Vagina (tissue), 2 donors: ENCODE data around the gene ALS2. TPM values are rescaled to one million over a fixed set of nuclear protein-coding genes. Genes with fewer than 3 reads are reported as not detected.
"Not testable (repeated sequence)": the region's sequence is repeated elsewhere in the genome, so short reads cannot be mapped to it uniquely, and the experiment has no call there.

ENCODE experiments used
- DNase-seq, 2 donors: peaks; one replicate each; pipeline ENCODE4 v3.0.0-alpha.2; 2017; ENCODE audit errors: extremely low spot score in 2 of 2
- H3K27ac ChIP-seq: fragments of 200-600 bp; sonication (generic); one replicate; pipeline ENCODE4 v1.5.1; 2019
- H3K27me3 ChIP-seq: fragments of 200-600 bp; sonication (generic); one replicate; pipeline ENCODE4 v1.5.1; 2019
- H3K36me3 ChIP-seq, 2 donors: fragments of 200-600 bp; sonication (generic); one replicate each; pipeline ENCODE4 v1.5.1; 2017 to 2019
- H3K4me1 ChIP-seq: fragments of 200-600 bp; sonication (generic); one replicate; pipeline ENCODE4 v1.5.1; 2019
- H3K4me3 ChIP-seq, 2 donors: fragments of 200-600 bp; sonication (generic); 1 replicate in 1 of 2; 2 replicates in 1 of 2; pipeline ENCODE4 v1.5.1; 2016 to 2019
- H3K9me3 ChIP-seq: fragments of 200-600 bp; sonication (generic); one replicate; pipeline ENCODE4 v1.5.1; 2019
- CTCF ChIP-seq, 3 experiments: fragments of 450-650 bp in 2 of 3; fragments of 200-600 bp in 1 of 3; sonication (generic) in 1 of 3; IDR thresholded peaks; one replicate each; pipeline ENCODE4 v1.5.1; 2017 to 2019; ENCODE audit warnings: antibody characterized with exemption in 3 of 3, mild to moderate bottlenecking in 2 of 3, moderate library complexity in 2 of 3
- POLR2A ChIP-seq, 2 donors: fragments of 450-650 bp; IDR thresholded peaks; one replicate each; pipeline ENCODE4 v1.6.1; 2017; ENCODE audit warnings: antibody characterized with exemption in 2 of 2, mild to moderate bottlenecking in 2 of 2, moderate library complexity in 2 of 2
- POLR2AphosphoS5 ChIP-seq, 2 donors: sonication (generic); formaldehyde crosslinking; IDR thresholded peaks; one replicate each; pipeline ENCODE4 v1.9.0; 2017; ENCODE audit warnings: antibody characterized with exemption in 2 of 2, mild to moderate bottlenecking in 2 of 2, low read depth in 1 of 2; ENCODE audit not compliant: insufficient read depth in 1 of 2
- intact Hi-C: fragments of 100-400 bp; cut with DNase I; formaldehyde crosslinking; loops from one replicate; pipeline ENCODE4 v1.15.1; 2023
- total RNA-seq: library from RNA; depleted of rRNA; stranded (reverse); fragments of >200 nt; gene quantifications from one replicate; pipeline ENCODE4 v1.2.3, GENCODE V29; 2016

ALS2 gene
- total RNA-seq, 1 donor from 2014 or later: 9.3 TPM

GRCh38 chr2:201768918-201769317 lies 11.8 kb downstream of the ALS2 start:
- Histone ChIP-seq H3K9me3 (no peaks in the 10 kb centered on the region), H3K27me3 (no peaks in the 10 kb centered on the region), H3K36me3 (no peaks in the 10 kb centered on the region), H3K4me3 (no peak overlapping the region), H3K27ac (no peak overlapping the region), H3K4me1 (no peaks in the 10 kb centered on the region)
- intact Hi-C loops: no loop called here
- TF ChIP-seq POLR2AphosphoS5 (IDR thresholded peaks at IDR 0.05; ENCODE audit: insufficient read depth in 1 of 2, low read depth in 1 of 2): no peak
- TF ChIP-seq CTCF (IDR thresholded peaks at IDR 0.05): no peak
- no peak for DNase-seq

- H3K9me3 ChIP-seq: no peaks in the 10 kb centered on the region
- no peak overlapping the region for H3K4me3 ChIP-seq
- intact Hi-C loops: no loop called here
- peaks cover 2 to 16% of the 10 kb centered on the region in 2 donors for H3K36me3 ChIP-seq
- no peak overlapping the region for H3K27ac ChIP-seq
- H3K4me1 ChIP-seq: no peaks in the 10 kb centered on the region
- no peak for DNase-seq
- no peaks in the 10 kb centered on the region for H3K27me3 ChIP-seq
- no peak for TF ChIP-seq POLR2AphosphoS5 (IDR thresholded peaks at IDR 0.05; ENCODE audit: insufficient read depth in 1 of 2, low read depth in 1 of 2)
- TF ChIP-seq POLR2A (IDR thresholded peaks at IDR 0.05): no peak
- no peak for TF ChIP-seq CTCF (IDR thresholded peaks at IDR 0.05)
Observed at GRCh38 chr2:201765799-201766198, 14.9 kb downstream of the ALS2 start.

DNA sequence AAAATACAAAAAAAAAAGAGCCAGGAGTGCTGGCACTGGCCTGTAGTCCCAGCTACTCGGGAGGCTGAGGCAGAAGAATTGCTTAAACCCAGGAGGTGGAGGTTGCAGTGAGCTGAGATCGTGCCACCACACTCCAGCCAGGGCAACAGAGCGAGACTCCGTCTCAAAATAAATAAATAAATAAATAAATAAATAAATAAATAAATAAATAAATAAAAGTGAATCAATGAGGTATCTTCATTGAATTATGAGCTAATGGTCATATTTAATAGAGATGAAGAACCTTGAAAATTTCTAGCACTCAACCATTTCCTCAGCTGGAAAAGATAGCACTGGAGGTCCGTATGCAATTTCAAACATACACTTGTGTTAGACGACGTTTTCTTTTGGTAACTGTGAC lies 16.3 kb downstream of the ALS2 start:
- H3K27me3 ChIP-seq, intact Hi-C loops, DNase-seq, H3K4me1 ChIP-seq, H3K9me3 ChIP-seq, H3K27ac ChIP-seq, H3K4me3 ChIP-seq: not testable (repeated sequence)
- H3K36me3 ChIP-seq: peaks cover 2 to 24% of the 10 kb centered on the region in 2 donors

GRCh38 chr2:201761101-201761500 lies 19.6 kb downstream of the ALS2 start:
- no peak overlapping the region for H3K27ac ChIP-seq
- H3K36me3 ChIP-seq: peaks cover 2 to 34% of the 10 kb centered on the region in 2 donors
- DNase-seq: no peak
- H3K4me3 ChIP-seq: no peak overlapping the region
- H3K9me3 ChIP-seq: no peaks in the 10 kb centered on the region
- H3K4me1 ChIP-seq: no peaks in the 10 kb centered on the region
- intact Hi-C loops: no loop called here
- TF ChIP-seq CTCF (IDR thresholded peaks at IDR 0.05) (no peak), POLR2A (IDR thresholded peaks at IDR 0.05) (no peak)
- no peaks in the 10 kb centered on the region for H3K27me3 ChIP-seq

DNA sequence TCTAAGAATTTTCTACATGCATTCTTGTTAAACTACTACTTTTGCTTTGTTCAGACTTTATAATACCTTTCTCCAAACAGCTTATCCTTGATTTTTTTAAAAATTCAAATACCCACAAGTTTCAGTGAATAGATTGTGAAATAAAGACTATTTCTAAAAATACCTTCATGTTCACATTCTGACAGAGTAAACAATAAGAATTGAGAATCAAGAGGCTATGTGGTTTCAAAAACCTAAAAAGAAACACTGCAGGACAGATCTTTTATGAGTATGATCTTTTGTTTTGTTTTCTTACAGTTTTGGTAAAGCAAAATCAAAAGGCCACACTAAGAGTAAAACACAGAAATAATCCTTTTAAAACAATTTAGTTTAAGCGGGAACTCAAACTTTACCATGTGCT lies 21.2 kb downstream of the ALS2 start:
- Histone ChIP-seq H3K9me3 (no peaks in the 10 kb centered on the region), H3K4me1 (no peaks in the 10 kb centered on the region), H3K4me3 (no peak overlapping the region), H3K27me3 (no peaks in the 10 kb centered on the region), H3K36me3 (peaks cover 2 to 34% of the 10 kb centered on the region in 2 donors), H3K27ac (no peak overlapping the region)
- intact Hi-C loops: no loop called here
- DNase-seq: no peak
- TF ChIP-seq POLR2AphosphoS5 (IDR thresholded peaks at IDR 0.05; ENCODE audit: insufficient read depth in 1 of 2, low read depth in 1 of 2) (no peak), POLR2A (IDR thresholded peaks at IDR 0.05) (no peak), CTCF (IDR thresholded peaks at IDR 0.05) (no peak)

- no peak for DNase-seq
- Histone ChIP-seq H3K27ac (no peak overlapping the region), H3K9me3 (no peaks in the 10 kb centered on the region), H3K36me3 (peaks cover 2 to 34% of the 10 kb centered on the region in 2 donors), H3K27me3 (no peaks in the 10 kb centered on the region), H3K4me1 (no peaks in the 10 kb centered on the region), H3K4me3 (no peak overlapping the region)
- intact Hi-C loops: no loop called here
- TF ChIP-seq POLR2A (IDR thresholded peaks at IDR 0.05) (no peak), CTCF (IDR thresholded peaks at IDR 0.05) (no peak), POLR2AphosphoS5 (IDR thresholded peaks at IDR 0.05; ENCODE audit: insufficient read depth in 1 of 2, low read depth in 1 of 2) (no peak)
Observed at GRCh38 chr2:201758873-201759272, 21.9 kb downstream of the ALS2 start.
